Smooth muscle cell of trachea (primary cell): ENCODE results near the gene CBX5. TPM values are rescaled to one million over a fixed set of nuclear protein-coding genes. Genes with fewer than 3 reads are reported as not detected.

Source experiments
- total RNA-seq: library from RNA; depleted of rRNA; stranded (reverse); fragments of >200 nt; gene quantifications from 2 replicates; pipeline ENCODE4 v1.2.1, GENCODE V29; 2014

CBX5 gene
- total RNA-seq, result 27.1 and 53.8 TPM in 2 replicates

DNA sequence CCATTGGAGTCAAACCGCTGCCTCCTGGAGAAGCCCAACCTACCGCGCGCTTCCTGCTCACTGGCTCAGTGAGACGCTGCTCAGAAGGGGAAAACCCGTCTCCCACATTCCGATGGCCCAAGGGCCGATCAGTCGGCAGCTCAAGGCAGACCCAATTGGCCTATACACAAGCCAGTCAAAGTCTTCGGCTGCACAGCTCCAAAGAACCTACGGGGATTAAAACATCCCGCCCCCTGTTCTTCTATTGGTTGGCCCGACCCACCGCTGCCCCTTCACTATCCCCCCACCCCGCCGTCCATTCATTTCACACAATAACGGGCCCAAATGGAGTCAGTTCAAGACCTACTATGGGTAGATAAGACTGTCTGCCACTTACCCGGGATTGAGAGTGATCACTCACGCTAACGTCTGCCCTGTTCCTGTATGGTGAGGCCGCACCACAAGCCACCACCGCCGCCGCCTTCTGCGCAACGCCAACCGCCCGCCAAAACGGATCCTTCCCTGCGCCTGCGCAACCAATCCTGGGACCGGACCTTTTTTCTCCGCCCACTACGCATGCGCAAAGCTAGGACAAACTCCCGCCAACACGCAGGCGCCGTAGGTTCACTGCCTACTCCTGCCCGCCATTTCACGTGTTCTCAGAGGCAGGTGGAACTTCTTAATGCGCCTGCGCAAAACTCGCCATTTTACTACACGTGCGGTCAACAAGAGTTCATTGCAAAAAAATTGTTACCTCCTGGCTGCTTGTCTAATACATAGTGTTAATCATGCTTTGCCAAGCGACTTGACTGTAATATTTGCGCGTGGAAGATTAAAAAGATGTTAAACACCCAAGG is at the start of gene CBX5:
CBX5 (minus strand) TSS at position 491 of the 836 bp plus-strand sequence. CDS start 22,472 bp downstream, outside the sequence.

DNA sequence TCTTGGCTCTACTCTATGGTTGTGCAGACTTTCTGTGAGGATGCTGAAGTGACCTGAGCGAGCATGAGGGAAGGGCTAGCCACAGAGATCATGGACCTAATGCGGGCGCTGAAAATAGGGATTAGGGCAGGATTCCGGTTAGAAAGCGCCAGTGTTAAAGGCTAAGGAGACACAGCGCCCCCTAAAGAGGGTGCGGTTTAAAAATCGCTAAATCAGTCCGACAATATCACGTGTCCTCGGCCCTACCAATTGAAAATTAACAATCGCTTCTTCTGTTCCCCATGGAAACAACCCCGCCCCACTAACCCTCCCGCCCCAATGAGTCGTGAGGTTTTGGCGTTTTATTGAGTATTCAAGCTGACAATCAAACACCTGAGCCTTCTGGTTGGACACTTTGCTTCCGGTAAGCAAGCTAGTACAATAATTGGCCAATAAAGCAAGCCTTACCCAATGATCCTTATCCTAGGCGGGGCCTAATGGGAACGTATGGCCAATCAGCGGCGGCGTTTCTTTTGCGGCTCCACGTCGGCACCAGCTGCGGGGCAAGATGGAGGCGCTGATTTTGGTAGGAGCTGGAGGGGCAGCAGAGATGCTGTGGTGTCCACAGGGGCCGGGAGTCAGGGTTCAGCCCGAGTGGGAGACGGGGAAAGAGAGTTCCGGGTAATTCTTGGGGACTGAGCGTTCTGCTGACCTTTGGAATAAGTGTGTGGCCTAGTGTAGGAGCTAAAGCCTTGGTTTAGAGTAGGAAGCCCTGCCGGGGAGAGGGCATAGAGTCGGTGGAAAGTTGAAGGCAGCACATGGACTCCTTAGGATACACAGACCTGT is 44.9 kb upstream of the CBX5 start, which contains the start of gene COPZ1:
COPZ1 (plus strand) TSS at position 515 of the 825 bp plus-strand sequence; CDS start at position 548, 33 bp downstream.

DNA sequence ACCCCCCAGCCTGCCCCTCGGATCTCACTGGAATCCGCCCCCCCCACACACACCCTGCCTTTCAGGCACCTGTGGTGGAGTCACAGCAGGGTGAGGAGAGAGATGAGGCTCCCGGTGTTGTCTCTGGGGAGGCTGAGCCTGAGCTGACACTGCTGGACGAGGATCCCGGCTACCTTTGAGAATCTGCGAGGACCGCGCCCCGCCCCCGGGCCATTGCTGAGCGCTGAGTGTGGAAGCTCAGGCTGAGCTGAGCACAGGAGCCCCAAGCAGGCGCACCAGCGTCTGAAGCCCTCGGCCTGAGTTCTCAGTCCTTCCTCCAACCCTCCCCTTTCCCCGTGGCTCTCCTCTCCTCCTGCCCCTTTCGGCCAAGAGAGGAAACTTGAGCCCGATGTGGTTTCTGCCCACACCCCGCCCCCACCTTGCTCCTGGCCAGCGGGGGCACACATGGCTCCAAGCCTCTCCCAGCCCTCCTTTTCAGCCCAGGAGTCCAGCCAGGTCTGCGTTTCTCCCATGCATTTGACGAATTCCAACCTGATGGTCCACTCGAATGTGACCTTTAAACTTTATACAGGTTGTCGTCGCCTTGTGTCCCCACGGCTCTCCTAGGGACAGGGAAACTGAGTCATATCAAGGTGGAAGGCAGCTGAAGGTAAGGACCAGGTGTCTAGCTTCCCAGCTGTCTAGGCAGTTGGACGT is 21.0 kb upstream of the CBX5 start, which contains the start of gene NFE2:
NFE2 (minus strand) TSS at position 284 of the 696 bp plus-strand sequence. CDS start 5,767 bp downstream, outside the sequence.

DNA sequence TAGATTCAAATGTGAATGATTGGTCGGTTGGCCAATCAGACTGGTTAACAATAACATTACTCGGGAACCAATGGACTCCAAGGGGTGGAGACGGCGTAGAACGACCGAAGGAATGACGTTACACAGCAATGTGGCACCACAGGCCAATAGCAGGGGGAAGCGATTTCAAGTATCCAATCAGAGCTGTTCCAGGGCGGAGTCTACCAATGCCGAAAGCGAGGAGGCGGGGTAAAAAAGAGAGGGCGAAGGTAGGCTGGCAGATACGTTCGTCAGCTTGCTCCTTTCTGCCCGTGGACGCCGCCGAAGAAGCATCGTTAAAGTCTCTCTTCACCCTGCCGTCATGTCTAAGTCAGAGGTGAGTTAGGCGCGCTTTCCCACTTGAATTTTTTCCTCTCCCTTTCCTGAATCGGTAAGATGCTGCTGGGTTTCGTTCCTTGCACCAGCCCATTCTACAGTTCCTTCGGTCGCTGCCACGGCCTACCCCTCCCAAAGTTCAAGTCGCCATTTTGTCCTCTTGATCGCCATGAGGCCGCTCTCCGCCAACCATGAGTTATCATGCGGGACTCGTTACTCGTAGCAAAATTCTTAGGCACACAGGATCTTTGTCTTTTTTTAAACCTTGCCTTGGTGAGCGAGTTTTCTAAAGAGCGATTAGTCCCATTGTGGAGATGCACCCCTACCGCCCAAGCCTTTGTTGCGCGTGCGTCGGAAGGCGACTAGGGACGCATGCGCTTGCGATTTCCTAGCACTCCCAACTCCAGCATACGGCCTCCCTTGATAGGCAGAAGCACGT is 742 bp upstream of the CBX5 start, which contains the start of gene HNRNPA1:
HNRNPA1 (plus strand) TSS at position 259 of the 793 bp plus-strand sequence; CDS start at position 341, 82 bp downstream.

Other genes with a start within 250 kb of the CBX5 start
- gene HOXC5, start 247.1 kb downstream of the CBX5 start, total RNA-seq, result 0.33 TPM in 1 of 2 replicates, not detected in the other
- gene HOXC4, start 226.3 kb downstream of the CBX5 start, total RNA-seq, result 0.15 and 0.17 TPM in 2 replicates
- 30.6 and 38.0 TPM in 2 replicates for gene SMUG1, start 91.1 kb downstream of the CBX5 start, total RNA-seq
- 412 and 444 TPM in 2 replicates for gene HNRNPA1, start 604 bp upstream of the CBX5 start, total RNA-seq
- gene NFE2, start 20.9 kb upstream of the CBX5 start, total RNA-seq, result 0.15 and 1.2 TPM in 2 replicates
- gene COPZ1, start 45.0 kb upstream of the CBX5 start, total RNA-seq, result 139 and 170 TPM in 2 replicates
- gene GPR84, start 84.4 kb upstream of the CBX5 start, total RNA-seq, result not detected in 2 replicates
- gene ZNF385A, start 104.6 kb upstream of the CBX5 start, total RNA-seq, result 2.9 and 11.7 TPM in 2 replicates
- 319 and 321 TPM in 2 replicates for gene ITGA5, start 139.1 kb upstream of the CBX5 start, total RNA-seq
- gene GTSF1, start 193.5 kb upstream of the CBX5 start, total RNA-seq, result 0.50 TPM in 1 of 2 replicates, not detected in the other
- not detected in 2 replicates for gene NCKAP1L, start 217.6 kb upstream of the CBX5 start, total RNA-seq